HCEC 1CT (cell line): ENCODE measurements around the gene ATP6V0E2.
A peak's percentile ranks its signal among the peaks of the same experiment; 100 is the strongest.

ENCODE experiments used
- DNase-seq: peaks from one replicate; pipeline ENCODE4 v3.0.0-alpha.2; 2017

The ATP6V0E2 gene

DNA sequence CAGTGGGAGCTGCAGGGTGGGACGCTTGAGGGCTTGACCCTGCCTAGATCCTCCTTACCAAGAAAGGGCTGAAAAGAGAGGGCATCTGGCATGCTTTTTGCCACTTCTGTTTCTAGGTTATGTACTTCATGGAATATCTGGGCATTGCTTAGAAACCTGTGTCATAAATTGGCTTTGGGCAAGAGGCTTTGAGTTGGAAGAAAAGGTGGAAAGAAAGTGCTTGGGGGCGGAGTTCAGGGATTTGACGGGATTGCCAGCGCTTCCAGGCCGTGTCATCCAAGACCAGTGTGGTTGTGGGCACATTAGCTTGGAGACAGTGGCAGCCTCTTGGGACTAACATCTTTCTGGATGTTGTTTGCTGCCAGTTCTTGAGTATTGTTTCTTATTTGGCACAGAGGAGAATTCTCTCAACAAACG is 34.8 kb upstream of the ATP6V0E2 start:
- DNase-seq = peak; percentile 11

DNA sequence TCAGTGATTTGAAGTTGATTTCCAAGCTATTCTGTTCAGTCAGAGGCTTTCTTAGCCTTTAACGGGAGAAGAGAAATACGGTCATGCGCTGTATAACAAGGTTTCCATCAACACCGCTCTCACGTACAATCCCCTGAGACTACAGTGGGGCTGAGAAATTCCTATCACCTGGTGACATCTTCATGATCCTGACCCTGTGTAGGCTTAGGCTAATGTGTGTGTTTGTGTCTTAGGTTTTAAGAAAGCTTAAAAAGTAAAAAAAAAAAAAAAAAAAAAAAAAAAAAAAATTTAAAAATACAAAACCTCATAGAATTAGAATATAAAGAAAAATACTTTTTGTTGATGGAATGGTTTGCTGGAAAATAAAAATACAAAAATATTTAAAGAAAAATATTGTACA is 33.8 kb upstream of the ATP6V0E2 start:
- no peak for DNase-seq

DNA sequence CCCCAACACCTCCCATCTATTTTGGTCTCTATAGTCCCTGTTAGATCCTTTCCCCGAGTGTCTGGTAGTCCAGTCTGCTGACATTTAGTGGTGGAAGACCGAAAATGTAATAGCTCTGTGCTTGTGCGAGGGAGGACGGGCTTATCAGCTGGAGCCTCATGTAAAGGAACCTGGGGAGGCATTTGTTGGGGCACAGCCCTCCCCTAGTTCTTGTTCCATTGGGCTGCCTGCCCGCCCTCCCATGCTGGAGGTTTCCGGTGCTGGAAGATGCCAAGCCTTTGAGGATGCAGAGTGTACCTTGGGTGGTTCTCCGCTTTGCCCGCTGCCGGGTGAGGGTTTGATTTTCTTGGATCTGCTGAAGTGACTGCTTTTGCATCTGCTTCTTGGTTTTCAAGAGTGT is 30.2 kb upstream of the ATP6V0E2 start:
- no peak for DNase-seq

DNA sequence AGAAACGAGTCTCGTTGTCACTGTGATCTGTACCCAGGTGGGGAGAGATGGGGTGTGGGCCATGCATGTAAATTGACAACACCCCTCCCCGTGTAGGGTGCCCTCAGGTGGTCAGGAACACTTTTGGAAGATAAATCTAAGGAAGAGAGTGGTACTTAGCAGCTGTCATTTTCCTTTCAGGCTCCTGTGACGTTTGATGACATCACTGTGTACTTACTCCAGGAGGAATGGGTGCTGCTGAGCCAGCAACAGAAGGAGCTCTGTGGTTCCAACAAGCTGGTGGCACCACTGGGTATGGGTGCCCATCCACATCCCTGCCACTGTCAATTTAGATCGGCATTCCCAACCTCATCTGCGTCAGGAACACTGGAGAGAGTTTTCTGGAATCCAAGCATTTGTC is 29.3 kb upstream of the ATP6V0E2 start:
- DNase-seq = no peak

DNA sequence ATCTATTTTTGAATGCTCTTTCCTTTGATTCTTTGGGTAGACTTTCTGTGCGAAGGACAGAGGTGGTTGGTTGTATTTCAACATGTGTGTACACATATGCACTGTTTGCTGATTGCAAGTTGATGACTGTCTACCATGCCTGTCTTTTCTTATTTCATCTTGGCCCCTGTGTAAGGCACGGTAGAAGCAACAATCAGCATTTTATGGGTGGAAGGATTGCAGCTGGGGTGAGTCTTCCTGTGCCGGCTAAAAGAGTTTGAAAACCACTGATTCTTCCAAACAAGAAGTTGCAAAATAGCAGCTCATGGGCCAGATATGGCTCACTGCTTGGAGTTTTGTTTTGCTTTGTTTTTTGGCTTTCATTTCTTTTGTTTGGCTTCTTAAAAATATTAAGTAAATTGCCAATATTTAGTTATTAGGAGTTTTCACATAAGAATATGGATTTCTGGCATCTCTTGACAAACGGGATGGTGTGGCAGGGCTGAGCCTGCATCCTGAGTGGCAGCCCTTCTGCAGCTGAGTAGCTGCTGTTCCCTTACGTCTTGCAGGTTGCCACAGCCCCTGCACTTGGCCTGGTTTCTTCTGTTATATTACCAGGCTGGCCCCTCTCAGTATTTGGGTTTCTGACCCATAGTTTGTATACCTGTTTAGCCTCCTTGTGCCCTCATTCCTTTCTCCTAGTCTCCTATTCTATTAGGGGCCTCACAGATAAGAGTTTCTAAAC is 28.4 kb upstream of the ATP6V0E2 start:
- no peak for DNase-seq

DNA sequence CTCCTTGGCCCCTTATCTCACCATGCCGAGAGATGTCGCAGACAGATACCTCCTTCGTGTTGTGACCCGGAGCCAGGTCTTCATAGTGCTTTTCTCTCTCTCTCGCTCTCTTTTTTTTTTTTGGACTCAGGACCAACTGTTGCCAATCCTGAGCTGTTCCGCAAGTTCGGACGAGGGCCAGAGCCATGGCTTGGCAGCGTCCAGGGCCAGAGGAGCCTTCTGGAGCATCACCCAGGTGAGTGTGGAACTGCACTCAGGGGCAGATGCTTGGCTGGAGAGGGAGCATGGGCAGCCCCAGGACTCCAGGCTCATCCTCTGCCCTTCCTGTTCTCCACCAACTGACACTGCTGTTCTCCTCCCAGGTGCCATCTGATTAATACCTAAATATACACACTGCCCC is 27.7 kb upstream of the ATP6V0E2 start:
- DNase-seq = no peak

DNA sequence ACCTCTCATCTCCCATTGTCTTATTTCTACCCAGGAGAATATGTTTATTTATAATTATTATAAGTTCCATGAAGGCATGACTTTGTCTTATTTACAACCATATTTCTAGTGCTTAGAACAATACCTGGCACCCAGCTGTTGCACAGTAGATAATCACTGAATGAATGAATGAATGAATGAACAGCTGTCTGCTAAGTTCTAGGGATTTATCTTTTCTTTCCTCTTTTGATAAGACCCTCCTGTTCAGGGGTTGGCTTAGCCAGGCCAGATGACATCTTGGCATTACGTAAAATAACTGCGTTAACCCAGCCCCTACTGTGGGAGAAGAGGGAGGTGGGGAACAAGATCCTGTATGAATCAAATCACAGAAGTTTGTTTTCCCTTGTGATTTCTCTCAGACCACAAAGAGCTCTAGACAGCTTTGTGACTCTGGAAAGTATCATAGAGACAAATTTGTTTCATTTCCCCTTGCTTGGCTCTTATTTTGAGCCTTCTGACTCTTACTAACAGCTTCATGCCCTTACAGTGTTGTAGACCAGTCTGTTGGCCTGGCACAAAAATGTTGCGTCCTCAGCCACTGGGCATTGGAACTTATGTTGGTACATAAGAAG is 27.2 kb upstream of the ATP6V0E2 start:
- no peak for DNase-seq

DNA sequence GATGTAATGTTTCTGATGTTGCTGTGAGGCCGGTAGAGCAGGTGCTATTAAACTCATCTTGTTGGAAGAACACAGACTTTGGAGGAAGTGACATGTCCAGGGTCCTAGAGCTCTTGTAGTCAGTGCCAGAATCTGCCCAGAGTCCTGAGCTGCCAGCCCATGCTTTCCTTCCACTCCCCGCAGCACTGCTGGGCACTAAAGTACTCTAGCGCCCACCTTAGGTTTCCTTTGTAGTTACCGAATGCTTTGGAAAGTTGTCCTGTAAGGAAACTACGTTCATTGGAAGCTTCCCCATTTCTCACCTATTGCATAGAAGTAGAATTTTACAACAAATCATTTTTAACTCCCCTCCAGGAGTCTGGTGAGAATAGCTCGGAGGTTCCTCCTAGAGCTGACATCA is 24.6 kb upstream of the ATP6V0E2 start:
- no peak for DNase-seq

DNA sequence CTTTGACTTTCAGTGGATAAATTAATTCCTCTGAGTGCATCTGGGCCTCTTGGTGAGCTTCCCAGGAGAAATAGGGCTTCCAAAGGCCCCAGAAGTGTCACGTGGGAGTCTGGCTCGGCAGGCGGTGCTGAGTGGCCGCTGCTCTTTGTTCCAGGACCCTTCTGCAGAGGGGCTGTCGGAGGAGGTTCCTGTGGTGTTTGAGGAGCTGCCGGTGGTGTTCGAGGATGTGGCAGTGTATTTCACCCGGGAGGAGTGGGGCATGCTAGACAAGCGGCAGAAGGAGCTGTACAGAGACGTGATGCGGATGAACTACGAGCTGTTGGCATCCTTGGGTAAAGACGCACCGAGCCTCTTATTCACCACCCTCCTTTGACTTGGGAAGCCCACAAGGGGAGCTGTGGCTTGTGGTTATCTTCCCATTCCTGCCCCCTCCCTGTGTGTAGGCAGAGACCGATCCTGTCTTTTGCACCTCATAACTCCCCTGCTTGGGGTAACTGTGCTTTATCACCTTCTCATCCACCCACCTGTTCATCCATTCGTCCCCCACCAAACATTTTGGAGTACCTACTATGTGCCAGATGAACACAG is 23.7 kb upstream of the ATP6V0E2 start:
- no peak for DNase-seq

DNA sequence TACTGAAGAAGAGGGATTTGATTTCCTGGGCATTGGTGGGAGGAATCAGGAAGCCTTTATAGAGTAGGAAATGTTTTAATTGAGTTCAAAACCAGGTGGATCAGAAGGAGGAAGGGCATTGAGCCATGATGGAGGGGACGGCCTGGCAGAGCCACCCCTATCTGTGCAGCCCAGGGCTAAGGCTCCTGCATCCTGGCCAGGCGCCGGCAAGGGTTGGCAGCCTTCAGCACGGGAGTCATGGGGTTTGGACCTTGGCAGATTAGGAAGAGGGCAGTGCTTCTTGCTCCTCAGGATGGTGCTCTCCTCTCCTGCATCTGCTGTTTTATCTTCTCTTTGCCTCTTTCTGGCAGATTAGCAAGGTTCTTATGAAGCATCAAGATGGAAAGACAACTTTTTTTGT is 23.1 kb upstream of the ATP6V0E2 start:
- no peak for DNase-seq

DNA sequence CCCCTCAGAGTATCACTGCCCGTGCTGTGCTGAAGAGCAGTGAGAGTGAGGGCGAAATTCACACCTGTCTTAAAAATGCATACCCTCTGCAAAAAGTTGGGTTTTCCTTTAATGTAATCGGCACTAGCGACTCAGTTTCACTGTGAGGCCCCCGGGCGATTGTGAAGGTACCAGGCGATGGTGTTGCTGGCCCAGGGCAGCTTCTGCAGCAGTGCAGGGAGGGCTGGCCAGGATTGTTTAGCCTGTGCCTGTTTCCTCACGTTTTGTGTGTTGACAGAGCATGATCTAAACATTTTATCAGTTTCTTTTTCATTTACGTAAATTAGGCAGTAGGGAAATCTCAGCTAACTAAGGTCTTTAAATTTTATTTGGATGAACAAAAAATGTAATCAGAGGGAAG is 22.3 kb upstream of the ATP6V0E2 start:
- DNase-seq = no peak

DNA sequence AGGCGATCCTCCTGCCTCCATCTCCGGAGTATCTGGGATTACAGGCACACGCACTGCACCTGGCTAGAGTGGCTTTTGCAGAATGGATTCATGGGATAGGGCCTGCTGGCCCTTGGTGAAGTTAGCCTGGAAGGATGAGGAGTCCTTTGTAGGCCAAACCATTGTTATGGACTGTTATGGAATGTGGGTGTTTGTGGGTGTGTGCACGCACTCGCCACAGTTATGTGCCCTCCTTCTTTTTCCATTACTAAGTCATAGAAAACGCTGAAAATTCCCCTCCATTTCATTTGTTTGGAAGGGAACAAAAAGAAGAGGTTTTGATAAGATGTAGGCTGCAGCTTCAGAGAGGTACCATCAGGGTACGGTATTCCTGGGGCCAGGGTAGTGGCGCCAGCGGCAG is 20.6 kb upstream of the ATP6V0E2 start:
- DNase-seq = no peak

DNA sequence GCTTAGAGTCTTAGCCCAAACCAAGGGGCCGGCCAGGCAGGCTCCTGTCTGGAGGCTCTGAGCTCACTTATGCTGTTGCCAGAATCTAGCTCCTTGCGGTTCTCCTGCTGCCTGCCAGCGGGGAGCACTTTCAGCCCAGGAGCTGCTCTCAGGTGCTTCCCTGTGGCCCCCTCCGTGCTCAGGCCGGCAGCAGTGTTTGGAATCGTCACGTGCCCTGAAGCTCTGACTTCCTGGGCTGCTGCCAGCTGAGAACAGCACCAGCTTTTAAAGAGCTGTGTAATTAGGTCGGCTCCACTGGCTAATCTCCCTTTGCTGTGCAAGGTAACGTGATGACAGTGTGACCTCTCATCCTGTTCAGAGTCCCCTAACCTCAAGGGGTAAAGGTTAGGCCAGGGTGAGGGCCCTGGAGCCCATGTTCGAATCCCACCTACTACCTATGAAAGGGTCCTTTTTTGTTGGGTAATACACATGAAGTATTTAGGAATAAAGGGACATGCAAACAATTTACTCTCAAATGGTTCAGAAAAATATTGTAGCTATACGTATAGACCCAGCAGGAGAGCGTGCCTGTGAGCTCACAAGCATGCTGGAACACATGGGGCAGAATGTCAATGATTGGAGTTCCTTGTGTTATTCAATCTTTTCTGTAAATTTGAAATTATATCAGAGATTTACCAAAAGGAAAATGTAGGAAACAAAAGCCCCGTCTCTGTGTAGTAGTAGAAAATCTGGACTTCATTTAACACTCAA is 19.0 kb upstream of the ATP6V0E2 start:
- no peak for DNase-seq

DNA sequence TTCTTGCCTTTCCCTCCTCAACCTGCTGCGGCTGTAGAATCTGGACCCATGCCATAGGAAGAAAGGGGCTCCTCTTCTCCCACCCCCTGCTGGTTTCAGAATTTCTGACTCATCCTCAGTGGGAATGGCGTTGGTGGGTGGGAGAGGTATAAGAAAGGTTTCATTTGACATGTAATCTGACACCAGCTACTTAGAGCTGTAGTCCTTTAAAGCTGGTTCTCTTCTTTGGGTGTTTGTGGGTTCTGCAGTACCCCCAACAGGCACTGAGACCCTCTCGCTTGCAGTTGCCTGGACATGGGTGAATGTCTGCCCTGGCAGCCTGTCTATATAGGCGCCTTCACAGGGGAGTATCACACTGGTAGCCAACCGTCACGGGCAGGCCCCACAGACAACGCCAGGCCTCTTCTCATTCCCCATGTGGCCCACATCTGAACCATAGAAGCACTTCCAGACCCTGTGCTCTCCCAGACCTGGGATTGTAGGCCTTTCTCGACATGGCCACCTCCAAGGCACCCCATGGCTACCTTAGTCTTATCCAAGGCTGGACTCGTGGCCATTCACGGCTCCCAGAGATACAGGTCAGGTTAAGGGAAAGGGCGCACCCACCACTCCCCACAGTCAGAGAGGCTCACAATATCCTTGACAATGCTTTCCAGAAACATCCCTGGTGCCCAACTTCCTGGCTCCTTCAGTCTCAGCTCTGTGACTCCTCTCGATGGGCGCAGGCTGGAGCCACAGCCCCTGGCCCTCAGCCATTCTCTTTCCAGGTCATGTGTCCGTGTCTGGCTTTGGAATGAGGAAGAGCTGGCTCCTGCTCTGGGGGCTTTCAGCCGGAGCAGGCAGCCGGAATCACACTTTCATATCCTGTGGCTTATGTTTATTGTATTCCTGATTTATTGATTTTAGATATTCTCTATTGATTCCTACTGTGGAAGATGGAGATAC is 18.1 kb upstream of the ATP6V0E2 start:
- no peak for DNase-seq

DNA sequence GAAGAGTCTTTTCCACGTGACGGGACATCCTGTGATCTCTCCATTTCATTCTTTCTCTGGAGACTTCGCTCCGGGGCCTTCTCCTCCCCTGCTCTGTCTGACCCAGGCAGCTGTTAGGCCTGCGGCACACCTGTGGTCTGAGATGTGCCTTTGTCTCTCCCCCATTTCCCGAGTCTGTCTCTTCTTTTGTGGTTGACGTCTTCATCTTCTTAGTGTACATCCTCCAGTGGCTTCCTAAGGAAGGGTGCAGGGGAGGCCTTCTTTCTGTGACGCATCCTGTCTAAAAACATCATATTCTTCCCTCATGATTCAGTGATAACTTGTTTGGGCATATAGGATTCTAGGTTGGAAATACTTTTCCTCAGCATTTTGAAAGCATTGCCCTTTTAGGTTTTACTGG is 17.2 kb upstream of the ATP6V0E2 start:
- DNase-seq = no peak

DNA sequence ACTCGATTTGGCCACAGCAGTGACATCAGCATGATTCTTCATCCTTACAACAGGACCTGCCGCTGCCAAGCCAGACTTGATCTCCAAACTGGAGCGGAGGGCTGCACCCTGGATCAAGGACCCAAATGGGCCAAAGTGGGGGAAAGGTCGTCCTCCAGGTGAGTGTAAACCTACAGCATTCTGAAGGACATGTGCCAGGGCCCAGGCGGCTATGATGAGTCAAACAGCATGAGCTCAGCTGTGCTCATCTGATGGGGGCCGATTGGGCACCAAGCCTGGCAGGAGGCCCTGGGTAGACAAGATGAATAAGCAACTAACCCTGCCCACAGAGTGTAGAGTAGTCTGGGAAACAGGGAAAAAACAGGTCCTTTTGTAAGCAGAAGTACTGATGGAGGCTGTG is 14.4 kb upstream of the ATP6V0E2 start:
- DNase-seq = no peak

DNA sequence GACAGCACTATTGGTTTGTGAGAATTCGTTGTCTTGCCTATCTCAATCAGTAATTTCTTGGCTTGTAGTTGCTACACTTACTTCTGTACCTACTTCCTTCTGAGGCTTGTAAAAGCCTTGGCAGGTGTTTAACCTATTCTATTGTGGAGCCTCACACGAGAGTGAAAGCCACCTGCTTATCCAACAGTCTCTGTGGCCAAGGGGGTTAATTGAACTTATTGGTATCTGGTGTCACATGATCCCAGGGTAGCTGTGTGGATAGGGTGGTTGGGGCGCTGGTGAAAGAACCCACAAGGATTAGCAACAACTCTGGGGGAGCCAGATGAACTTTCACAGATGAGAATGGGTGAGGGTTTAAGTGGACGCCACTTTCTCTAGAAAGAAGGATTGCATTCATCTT is 13.9 kb upstream of the ATP6V0E2 start:
- no peak for DNase-seq

DNA sequence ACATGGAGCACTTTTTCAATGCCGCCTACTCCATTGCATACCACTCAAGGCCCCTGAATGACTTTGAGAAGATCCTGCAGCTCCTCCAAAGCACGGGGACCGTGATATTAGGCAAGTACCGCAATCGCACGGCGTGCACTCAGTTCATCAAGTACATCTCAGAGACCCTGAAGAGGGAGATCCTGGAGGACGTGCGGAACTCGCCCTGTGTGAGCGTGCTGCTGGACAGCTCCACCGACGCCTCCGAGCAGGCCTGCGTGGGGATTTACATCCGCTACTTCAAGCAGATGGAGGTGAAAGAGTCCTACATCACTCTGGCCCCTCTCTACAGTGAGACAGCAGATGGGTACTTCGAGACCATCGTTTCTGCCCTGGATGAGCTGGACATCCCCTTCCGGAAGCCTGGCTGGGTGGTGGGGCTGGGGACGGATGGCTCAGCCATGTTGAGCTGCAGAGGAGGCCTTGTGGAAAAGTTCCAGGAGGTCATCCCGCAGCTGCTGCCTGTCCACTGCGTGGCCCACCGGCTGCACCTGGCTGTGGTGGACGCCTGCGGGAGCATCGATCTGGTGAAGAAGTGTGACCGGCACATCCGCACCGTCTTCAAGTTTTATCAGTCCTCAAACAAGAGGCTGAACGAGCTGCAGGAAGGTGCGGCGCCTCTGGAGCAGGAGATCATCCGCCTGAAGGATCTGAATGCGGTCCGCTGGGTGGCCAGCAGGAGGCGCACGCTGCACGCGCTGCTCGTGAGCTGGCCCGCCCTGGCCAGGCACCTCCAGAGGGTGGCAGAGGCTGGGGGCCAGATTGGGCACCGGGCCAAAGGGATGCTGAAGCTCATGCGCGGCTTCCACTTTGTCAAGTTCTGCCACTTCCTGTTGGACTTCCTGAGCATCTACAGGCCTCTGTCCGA is 12.7 kb upstream of the ATP6V0E2 start:
- DNase-seq = no peak

DNA sequence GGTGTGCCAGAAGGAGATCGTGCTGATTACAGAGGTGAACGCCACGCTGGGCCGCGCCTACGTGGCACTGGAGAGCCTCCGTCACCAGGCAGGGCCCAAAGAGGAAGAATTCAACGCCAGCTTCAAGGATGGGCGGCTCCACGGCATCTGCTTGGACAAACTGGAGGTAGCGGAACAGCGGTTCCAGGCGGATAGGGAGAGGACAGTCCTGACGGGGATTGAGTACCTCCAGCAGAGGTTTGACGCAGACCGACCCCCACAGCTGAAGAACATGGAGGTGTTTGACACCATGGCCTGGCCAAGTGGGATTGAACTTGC is 12.1 kb upstream of the ATP6V0E2 start:
- DNase-seq = no peak

DNA sequence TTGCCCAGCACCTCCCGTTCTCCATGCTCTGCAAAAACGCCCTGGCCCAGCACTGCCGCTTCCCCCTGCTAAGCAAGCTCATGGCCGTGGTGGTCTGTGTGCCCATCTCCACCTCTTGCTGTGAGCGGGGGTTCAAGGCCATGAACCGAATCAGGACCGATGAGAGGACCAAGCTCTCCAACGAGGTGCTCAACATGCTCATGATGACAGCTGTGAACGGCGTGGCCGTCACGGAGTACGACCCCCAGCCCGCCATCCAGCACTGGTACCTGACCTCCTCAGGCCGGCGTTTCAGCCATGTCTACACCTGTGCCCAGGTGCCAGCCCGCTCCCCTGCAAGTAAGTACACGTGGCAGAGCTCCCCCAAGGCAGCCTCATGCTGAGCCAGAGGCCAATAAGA is 11.6 kb upstream of the ATP6V0E2 start:
- no peak for DNase-seq

DNA sequence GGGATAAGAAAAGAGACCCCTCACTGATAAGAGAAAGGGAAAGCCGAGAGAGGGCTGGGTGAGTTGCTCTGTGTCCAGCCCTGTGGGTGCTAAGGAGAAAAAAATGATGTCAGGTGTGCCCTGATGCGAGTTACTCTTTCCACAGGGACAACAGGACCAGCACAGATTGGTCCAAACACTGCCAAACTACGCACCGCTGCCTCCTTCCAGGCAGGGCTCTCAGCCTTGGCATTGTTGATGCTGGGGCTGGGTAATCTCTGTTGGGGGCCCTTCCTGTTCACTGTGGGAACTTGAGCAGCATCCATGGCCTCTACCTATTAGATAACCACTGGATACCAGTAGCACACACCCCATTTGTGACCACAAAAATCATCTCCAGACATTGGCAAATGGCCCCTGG is 10.3 kb upstream of the ATP6V0E2 start:
- no peak for DNase-seq

DNA sequence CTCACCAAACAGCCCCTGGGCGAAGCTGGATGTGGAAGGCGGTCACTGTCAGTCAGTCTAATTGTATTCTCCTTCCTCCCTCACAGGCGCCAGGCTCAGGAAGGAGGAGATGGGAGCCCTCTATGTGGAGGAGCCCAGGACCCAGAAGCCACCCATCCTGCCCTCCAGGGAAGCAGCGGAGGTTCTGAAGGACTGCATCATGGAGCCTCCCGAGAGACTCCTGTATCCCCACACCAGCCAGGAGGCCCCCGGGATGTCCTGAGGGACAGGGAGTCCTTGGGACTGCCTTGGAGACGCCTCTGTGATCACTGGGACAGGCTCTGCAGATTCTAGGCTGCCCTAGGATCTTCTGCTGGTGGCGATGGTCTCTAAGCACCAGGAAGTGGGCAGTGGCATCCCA is 9.7 kb upstream of the ATP6V0E2 start:
- no peak for DNase-seq
